Measurements from ENCODE around the gene MYL4.

Gene MYL4

GRCh38 chr17:47232465-47232864 lies 23.3 kb downstream of the MYL4 start:
- no peak for TF ChIP-seq CTCF (IDR thresholded peaks at IDR 0.05)
- Histone ChIP-seq H3K27ac (no peak overlapping the region), H3K4me3 (no peak overlapping the region)
- DNase-seq (ENCODE audit: low spot score): no peak

- DNase-seq (ENCODE audit: low spot score): no peak
- no peak overlapping the region for H3K4me3 ChIP-seq
- TF ChIP-seq CTCF (IDR thresholded peaks at IDR 0.05): no peak
Observed at GRCh38 chr17:47235506-47235905, 26.4 kb downstream of the MYL4 start.

GRCh38 chr17:47235923-47236322 lies 26.8 kb downstream of the MYL4 start:
- DNase-seq (ENCODE audit: low spot score): no peak
- no peak for TF ChIP-seq CTCF (IDR thresholded peaks at IDR 0.05)
- Histone ChIP-seq H3K27ac (no peak overlapping the region), H3K4me3 (no peak overlapping the region)

More at GRCh38 chr17:47235506-47235905, 26.4 kb downstream of the MYL4 start:
- no peak overlapping the region for H3K27ac ChIP-seq

GRCh38 chr17:47237841-47238240 lies 28.7 kb downstream of the MYL4 start:
- Histone ChIP-seq H3K27ac (peak overlapping the region in 1 of 2 donors; percentile 17), H3K4me3 (no peak overlapping the region)
- DNase-seq (ENCODE audit: low spot score): no peak
- TF ChIP-seq CTCF (IDR thresholded peaks at IDR 0.05): no peak

- no peak for TF ChIP-seq CTCF (IDR thresholded peaks at IDR 0.05)
- DNase-seq (ENCODE audit: low spot score): no peak
- peak overlapping the region in 1 of 2 donors; percentile 17 for H3K27ac ChIP-seq
- no peak overlapping the region for H3K4me3 ChIP-seq
Observed at GRCh38 chr17:47238321-47239010, 29.3 kb downstream of the MYL4 start.

GRCh38 chr17:47239619-47239966 lies 30.4 kb downstream of the MYL4 start:
- H3K4me3 ChIP-seq: no peak overlapping the region
- peak overlapping the region; percentile 91 to 95 for H3K27ac ChIP-seq
- TF ChIP-seq CTCF (IDR thresholded peaks at IDR 0.05): no peak
- no peak for DNase-seq (ENCODE audit: low spot score)

- DNase-seq (ENCODE audit: low spot score): peak; percentile 98
- H3K4me3 ChIP-seq: no peak overlapping the region
- no peak for TF ChIP-seq CTCF (IDR thresholded peaks at IDR 0.05)
- peak overlapping the region; percentile 91 to 95 for H3K27ac ChIP-seq
Observed at GRCh38 chr17:47239967-47240651, 31.0 kb downstream of the MYL4 start.

Data from coronary artery (tissue), 2 donors.